CMK (cell line): ENCODE data around the gene PHRF1.

Experiments
- DNase-seq: peaks from one replicate; pipeline ENCODE4 v3.0.0-alpha.2; 2010; ENCODE audit warnings: low read depth

The PHRF1 gene

DNA sequence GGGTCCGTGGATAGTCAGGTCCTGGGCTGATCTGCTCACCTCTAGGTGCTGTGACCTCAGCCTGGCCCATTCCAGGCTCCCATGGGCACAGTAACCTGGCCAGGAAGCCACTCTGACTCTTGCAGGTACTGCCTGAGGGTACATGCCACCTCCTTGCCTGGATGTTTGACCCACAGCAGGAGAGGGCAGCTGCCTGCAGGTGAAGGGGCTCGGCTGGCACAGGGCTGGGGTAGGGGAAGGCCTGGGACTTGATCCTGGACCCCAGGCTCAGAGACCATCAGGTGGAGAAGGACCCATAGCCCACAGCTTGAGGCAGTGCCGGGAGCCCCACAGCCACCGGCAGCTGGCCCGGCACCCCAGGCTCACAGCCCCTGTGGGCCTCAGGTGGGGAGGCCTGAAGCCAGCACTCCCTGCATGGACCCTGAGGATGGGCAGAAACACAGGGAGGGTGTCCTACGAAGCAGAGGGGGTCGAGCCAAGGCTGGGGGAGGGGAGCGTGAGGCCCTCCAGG, 36.2 kb upstream of the PHRF1 start:
- DNase-seq: no peak

DNA sequence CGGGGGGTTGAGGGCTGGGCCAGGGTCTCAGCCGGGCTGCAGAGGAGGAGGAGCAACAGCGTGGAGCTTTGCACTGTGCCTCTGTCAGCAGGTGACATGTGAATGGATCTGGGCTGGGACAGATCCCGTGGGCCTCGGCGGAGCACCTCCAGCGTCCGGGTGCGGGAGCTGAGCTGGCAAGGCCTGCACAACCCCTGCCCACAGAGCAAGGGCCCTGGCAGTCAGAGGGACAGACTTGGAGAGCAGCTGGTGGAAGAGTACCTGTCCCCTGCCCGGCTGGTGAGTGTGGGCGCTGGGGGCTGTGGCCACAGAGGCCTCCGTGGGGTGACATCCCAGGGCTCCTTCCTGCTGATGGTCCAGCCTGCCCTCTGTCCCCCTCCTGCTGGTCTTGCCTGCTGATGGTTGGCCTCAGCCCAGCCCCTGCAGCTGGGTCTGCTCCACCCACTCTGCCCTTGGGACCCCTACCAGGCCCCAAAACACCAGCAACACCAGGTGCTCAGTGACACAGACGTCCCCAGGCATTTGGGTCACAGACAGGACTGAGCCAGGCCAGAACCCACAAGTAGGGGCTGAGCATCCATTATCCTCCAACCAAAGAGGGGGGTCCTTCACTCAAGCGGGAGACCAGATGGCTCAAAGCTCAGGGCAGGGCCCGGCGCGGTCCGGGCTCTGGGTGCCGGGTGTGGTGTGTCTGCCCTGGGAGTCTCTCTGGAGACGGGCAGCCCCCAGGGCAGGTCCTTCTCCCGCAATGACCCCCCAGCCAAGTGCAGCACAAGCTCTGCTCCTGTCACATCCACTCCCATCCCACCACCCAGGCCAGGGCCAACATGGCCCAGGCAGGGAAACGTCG, 35.5 kb upstream of the PHRF1 start:
- no peak for DNase-seq

- no peak for DNase-seq
Measured at GRCh38 chr11:541433-541885, 34.8 kb upstream of the PHRF1 start.

GRCh38 chr11:544817-545166, 31.5 kb upstream of the PHRF1 start:
- no peak for DNase-seq

- DNase-seq: no peak
Measured at GRCh38 chr11:545171-545570, 31.1 kb upstream of the PHRF1 start.

- DNase-seq: no peak
Measured at GRCh38 chr11:548700-549603, 27.3 kb upstream of the PHRF1 start.

- DNase-seq: no peak
Measured at GRCh38 chr11:550021-550745, 26.1 kb upstream of the PHRF1 start.

DNA sequence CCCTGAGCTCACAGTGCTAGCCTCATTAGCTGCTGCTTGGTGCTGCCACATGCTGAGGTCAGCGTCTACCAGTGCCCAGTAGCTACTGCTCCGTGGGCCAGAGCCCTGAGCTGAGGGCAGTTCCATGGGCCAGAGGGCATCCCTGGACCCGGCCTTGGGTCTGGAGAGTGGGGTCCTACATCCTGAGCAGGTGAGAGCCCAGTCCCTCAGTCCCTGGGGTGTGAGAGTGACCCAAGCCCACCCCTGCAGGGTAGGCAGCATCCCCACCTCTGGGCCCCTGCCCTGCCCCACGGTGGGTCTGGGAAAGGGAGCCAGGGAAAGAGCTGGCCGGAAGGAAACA, 25.6 kb upstream of the PHRF1 start:
- DNase-seq: no peak

- DNase-seq: no peak
Measured at GRCh38 chr11:551131-551530, 25.1 kb upstream of the PHRF1 start.

- DNase-seq: no peak
Measured at GRCh38 chr11:551596-551995, 24.7 kb upstream of the PHRF1 start.

- DNase-seq: no peak
Measured at GRCh38 chr11:553083-553987, 22.9 kb upstream of the PHRF1 start.

DNA sequence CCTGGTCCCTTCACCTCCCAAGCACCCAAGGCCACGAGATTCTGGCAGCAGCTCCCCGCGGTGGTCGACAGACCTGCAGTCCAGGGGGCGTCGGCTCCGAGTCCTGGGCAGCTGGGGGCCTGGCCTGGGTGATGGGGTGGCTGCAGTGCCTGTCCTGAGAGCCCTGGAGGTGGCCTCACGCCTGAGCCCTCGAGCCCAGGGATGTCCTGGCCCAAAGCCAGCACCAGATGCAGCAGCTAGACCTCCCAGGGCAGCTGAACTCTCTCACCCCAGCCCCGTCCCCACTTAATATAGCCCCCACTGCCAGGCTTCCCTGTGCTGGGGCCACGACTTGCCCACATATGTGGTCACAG, 22.3 kb upstream of the PHRF1 start:
- DNase-seq: no peak

- no peak for DNase-seq
Measured at GRCh38 chr11:554428-555226, 21.6 kb upstream of the PHRF1 start.

GRCh38 chr11:555227-555779, 21.0 kb upstream of the PHRF1 start:
- DNase-seq: no peak

DNA sequence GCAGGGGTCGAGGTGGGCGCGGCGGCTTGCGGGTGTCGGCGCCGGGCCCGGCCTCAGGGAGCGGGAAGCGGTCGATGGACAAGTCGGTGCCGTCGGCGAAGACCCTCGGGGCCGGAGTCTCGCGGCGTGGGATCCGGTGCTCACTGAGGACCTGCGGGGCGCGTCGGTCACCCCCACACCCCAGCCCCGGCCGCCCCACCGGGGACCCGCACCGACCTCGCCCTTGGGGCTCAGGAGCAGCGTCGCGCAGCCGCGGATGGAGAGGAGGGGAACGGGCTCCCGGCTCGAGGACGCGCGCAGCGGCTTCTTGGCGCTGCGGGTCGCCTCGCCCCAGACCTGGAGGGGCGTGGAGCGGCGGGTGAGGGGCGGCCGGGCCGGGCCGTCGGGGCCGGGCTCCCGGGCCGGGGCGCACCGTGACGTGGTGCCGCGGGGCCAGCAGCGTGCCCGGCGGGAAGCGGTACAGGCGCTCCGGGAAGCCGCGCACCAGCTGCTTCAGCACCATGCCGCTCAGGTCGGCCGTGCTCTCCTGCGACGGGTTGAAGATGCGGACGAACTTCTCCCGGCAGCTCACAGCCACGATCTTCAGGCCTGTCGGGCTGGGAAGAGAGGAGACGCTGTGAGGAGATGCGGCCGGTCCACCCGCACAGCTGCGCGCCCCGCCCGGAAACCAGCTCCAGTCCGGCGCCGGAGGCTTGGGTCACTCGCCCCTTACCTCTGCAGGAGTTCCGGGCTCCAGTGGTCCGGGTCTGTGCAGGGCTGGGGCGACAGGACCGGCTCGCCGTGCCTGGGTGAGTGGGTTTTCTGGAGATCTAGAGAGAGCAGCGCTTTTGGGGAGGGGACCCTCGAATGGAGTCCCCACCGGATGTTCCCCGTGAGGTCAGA, 20.2 kb upstream of the PHRF1 start:
- DNase-seq: no peak

GRCh38 chr11:556662-557256, 19.5 kb upstream of the PHRF1 start:
- no peak for DNase-seq

GRCh38 chr11:557328-558132, 18.7 kb upstream of the PHRF1 start:
- DNase-seq: no peak

GRCh38 chr11:558503-558902, 17.8 kb upstream of the PHRF1 start:
- DNase-seq: no peak
